T follicular helper cell (primary cell): ENCODE results near the gene MICOS13.

Experiments
- DNase-seq: peaks from one replicate; pipeline ENCODE4 v3.0.0-alpha.2; 2020; ENCODE audit warnings: low read depth

Gene MICOS13

GRCh38 chr19:5667751-5668271 is 12.5 kb downstream of the MICOS13 start:
- no peak for DNase-seq

GRCh38 chr19:5666921-5667610 is 13.2 kb downstream of the MICOS13 start:
- DNase-seq, result no peak

GRCh38 chr19:5665781-5666513 is 14.4 kb downstream of the MICOS13 start:
- DNase-seq, result no peak

- DNase-seq, result no peak
Observed at GRCh38 chr19:5664515-5664914, 15.8 kb downstream of the MICOS13 start.

GRCh38 chr19:5663904-5664303 is 16.4 kb downstream of the MICOS13 start:
- no peak for DNase-seq

- no peak for DNase-seq
Observed at GRCh38 chr19:5661483-5661882, 18.8 kb downstream of the MICOS13 start.

GRCh38 chr19:5655412-5655811 is 24.9 kb downstream of the MICOS13 start:
- DNase-seq, result no peak

GRCh38 chr19:5654931-5655330 is 25.4 kb downstream of the MICOS13 start:
- DNase-seq, result no peak

- no peak for DNase-seq
Observed at GRCh38 chr19:5652261-5652660, 28.1 kb downstream of the MICOS13 start.

GRCh38 chr19:5651361-5651760 is 29.0 kb downstream of the MICOS13 start:
- DNase-seq, result no peak

GRCh38 chr19:5648464-5648863 is 31.9 kb downstream of the MICOS13 start:
- no peak for DNase-seq

GRCh38 chr19:5646703-5647102 is 33.6 kb downstream of the MICOS13 start:
- DNase-seq, result no peak

GRCh38 chr19:5645409-5645808 is 34.9 kb downstream of the MICOS13 start:
- no peak for DNase-seq

- DNase-seq, result no peak
Observed at GRCh38 chr19:5644037-5644436, 36.3 kb downstream of the MICOS13 start.

- no peak for DNase-seq
Observed at GRCh38 chr19:5643060-5643459, 37.3 kb downstream of the MICOS13 start.

GRCh38 chr19:5642204-5642603 is 38.1 kb downstream of the MICOS13 start:
- no peak for DNase-seq

GRCh38 chr19:5641171-5641570 is 39.1 kb downstream of the MICOS13 start:
- DNase-seq, result no peak

- DNase-seq, result no peak
Observed at GRCh38 chr19:5637971-5638370, 42.3 kb downstream of the MICOS13 start.

- no peak for DNase-seq
Observed at GRCh38 chr19:5635427-5635826, 44.9 kb downstream of the MICOS13 start.

- DNase-seq, result no peak
Observed at GRCh38 chr19:5632657-5633056, 47.7 kb downstream of the MICOS13 start.

GRCh38 chr19:5632241-5632612 is 48.1 kb downstream of the MICOS13 start:
- no peak for DNase-seq

- DNase-seq, result no peak
Observed at GRCh38 chr19:5631567-5632240, 48.6 kb downstream of the MICOS13 start.

- no peak for DNase-seq
Observed at GRCh38 chr19:5628919-5629481, 51.3 kb downstream of the MICOS13 start.
